ENCODE results near the gene STEEP1. TPM values are rescaled to one million over a fixed set of nuclear protein-coding genes. Genes with fewer than 3 reads are reported as not detected.

Gene STEEP1
- total RNA-seq, 1 donor from 2014 or later = 21.6 TPM

DNA sequence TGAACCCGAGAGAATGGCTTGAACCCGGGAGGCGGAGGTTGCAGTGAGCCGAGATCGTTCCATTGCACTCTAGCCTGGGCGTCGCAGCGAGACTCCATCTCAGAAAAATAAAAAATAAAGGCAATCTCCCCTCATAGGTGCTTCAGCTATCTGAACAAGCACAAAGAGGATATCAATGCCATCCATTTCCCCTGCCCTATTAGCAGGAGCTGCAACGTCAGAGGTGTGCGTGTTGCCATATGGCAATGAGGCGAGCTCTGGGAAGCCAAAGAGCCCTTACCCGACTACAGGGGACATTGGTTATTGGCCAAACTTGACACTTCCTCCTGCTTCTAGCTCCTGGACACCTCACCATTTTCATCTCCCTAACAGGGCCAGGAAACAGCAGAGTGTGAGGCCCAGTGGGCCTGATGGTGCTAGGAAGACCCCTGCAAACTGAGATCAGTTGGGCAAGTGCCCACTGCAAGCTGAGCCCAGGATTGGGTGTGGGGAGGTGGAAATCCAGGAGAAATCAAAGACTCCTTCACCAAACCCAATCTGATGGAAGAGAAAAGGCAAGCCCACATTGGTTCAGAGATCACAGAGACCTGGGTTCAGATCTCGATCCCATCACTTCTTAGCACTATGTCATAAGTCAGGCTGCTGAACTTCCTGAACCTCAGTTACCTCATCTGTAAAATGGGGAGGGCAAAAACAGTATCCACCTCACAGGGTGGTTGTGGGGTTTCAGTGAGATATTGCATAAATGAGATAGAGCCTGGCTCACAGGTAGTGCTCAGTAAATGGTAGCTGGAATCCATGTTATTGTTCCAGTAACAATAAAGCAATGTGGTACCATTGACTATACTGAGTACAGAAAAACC lies 75.8 kb downstream of the STEEP1 start:
- peaks cover 9% of the 10 kb centered on the region for H3K9me3 Mint-ChIP-seq
- no peak for TF ChIP-seq CTCF (IDR thresholded peaks at IDR 0.05; ENCODE audit: unreplicated experiment)
- H3K4me3 Mint-ChIP-seq = no peak overlapping the region
- H3K4me1 Mint-ChIP-seq = peaks cover 4% of the 10 kb centered on the region
- DNase-seq (ENCODE audit: low spot score in 2 of 2, unreplicated experiment in 2 of 2) = no peak
- H3K27me3 Mint-ChIP-seq (ENCODE audit: low read depth) = no peaks in the 10 kb centered on the region
- H3K36me3 Mint-ChIP-seq = no peaks in the 10 kb centered on the region
- H3K27ac Mint-ChIP-seq = no peak overlapping the region

GRCh38 chrX:119488749-119489148 lies 76.5 kb downstream of the STEEP1 start:
- Mint-ChIP-seq H3K36me3 (no peaks in the 10 kb centered on the region), H3K4me1 (no peaks in the 10 kb centered on the region), H3K27me3 (ENCODE audit: low read depth) (no peaks in the 10 kb centered on the region), H3K27ac (no peak overlapping the region), H3K9me3 (peaks cover 12% of the 10 kb centered on the region), H3K4me3 (no peak overlapping the region)
- peak; percentile 86 for TF ChIP-seq CTCF (IDR thresholded peaks at IDR 0.05; ENCODE audit: unreplicated experiment)
- peak in 1 of 2 experiments; percentile 49 for DNase-seq (ENCODE audit: low spot score in 2 of 2, unreplicated experiment in 2 of 2)

Other genes starting within 250 kb of the STEEP1 start
- gene SLC25A43, start 166.1 kb downstream of the STEEP1 start, total RNA-seq = 6.7 to 9.2 TPM (median 8.0 TPM) in 3 replicates
- 171 to 179 TPM (median 177 TPM) in 3 replicates for gene SLC25A5, start 97.0 kb downstream of the STEEP1 start, total RNA-seq
- gene UBE2A, start 9.2 kb upstream of the STEEP1 start, total RNA-seq = 48.8 to 54.1 TPM (median 50.1 TPM) in 3 replicates
- gene NKRF, start 41.0 kb upstream of the STEEP1 start, total RNA-seq = 11.0 to 11.6 TPM (median 11.0 TPM) in 3 replicates
- 57.6 to 62.7 TPM (median 58.1 TPM) in 3 replicates for gene SEPTIN6, start 127.8 kb upstream of the STEEP1 start, total RNA-seq
- 0.38 TPM in 2 of 3 replicates, not detected in the other for gene SOWAHD, start 193.2 kb upstream of the STEEP1 start, total RNA-seq
- gene RPL39, start 226.2 kb upstream of the STEEP1 start, total RNA-seq = 2,086 to 2,208 TPM (median 2,190 TPM) in 3 replicates